DOHH2 (cell line): Measurements from ENCODE around the gene ST6GAL1.

Source experiments
- H3F3A ChIP-seq: fragments of 200-600 bp; sonication (generic), shearing (Covaris generic); 2 replicates; pipeline ENCODE4 v1.6.0; 2016; ENCODE audit warnings: antibody characterized with exemption, mild to moderate bottlenecking; ENCODE audit not compliant: control insufficient read depth, insufficient read depth
- H3K27ac ChIP-seq: fragments of 200-600 bp; sonication (generic); 2 replicates; pipeline ENCODE4 v1.5.1; 2014; ENCODE audit warnings: low read depth, mild to moderate bottlenecking, low read length, moderate library complexity
- H3K27me3 ChIP-seq: fragments of 200-600 bp; sonication (generic); 2 replicates; pipeline ENCODE4 v1.6.1; 2014; ENCODE audit warnings: mild to moderate bottlenecking, low read length, mixed read lengths; ENCODE audit not compliant: control insufficient read depth
- H3K36me3 ChIP-seq: fragments of 200-600 bp; sonication (generic); 2 replicates; pipeline ENCODE4 v1.6.1; 2014; ENCODE audit warnings: mild to moderate bottlenecking, low read length, moderate library complexity, mixed read lengths; ENCODE audit not compliant: control insufficient read depth
- H3K4me1 ChIP-seq: fragments of 200-600 bp; sonication (generic); 2 replicates; pipeline ENCODE4 v1.6.1; 2014; ENCODE audit warnings: mild to moderate bottlenecking, low read length, mixed read lengths; ENCODE audit not compliant: control insufficient read depth
- H3K4me2 ChIP-seq: fragments of 200-600 bp; sonication (generic); 2 replicates; pipeline ENCODE4 v1.6.0; 2014; ENCODE audit warnings: mild to moderate bottlenecking, low read length, moderate library complexity
- H3K4me3 ChIP-seq: fragments of 200-600 bp; sonication (generic); 2 replicates; pipeline ENCODE4 v1.5.1; 2014; ENCODE audit warnings: mild to moderate bottlenecking, low read length, mixed read lengths
- H3K79me2 ChIP-seq: fragments of 200-600 bp; sonication (generic); 2 replicates; pipeline ENCODE4 v1.6.1; 2014; ENCODE audit warnings: mild to moderate bottlenecking, low read length, mixed read lengths; ENCODE audit not compliant: control insufficient read depth
- H3K9me2 ChIP-seq: fragments of 200-600 bp; sonication (generic); replicated peaks from 2 replicates; pipeline ENCODE4 v1.6.1; 2014; ENCODE audit warnings: mild to moderate bottlenecking, low read length, mixed read lengths; ENCODE audit not compliant: control insufficient read depth
- H3K9me3 ChIP-seq: fragments of 200-600 bp; sonication (generic); 2 replicates; pipeline ENCODE4 v1.6.1; 2014; ENCODE audit warnings: antibody characterized with exemption, low read length, mixed read lengths; ENCODE audit not compliant: control insufficient read depth, insufficient read depth
- H4K20me1 ChIP-seq: fragments of 200-600 bp; sonication (generic); 2 replicates; pipeline ENCODE4 v1.6.0; 2014; ENCODE audit warnings: low read depth, mild to moderate bottlenecking, antibody characterized with exemption, low read length, moderate library complexity; ENCODE audit not compliant: control insufficient read depth, insufficient read depth
- CTCF ChIP-seq: fragments of 200-600 bp; sonication (generic); IDR thresholded peaks from one replicate; pipeline ENCODE4 v1.5.1; 2014; ENCODE audit warnings: antibody characterized with exemption, mild to moderate bottlenecking, low read depth, low read length; ENCODE audit not compliant: poor library complexity, severe bottlenecking
- EZH2phosphoT487 ChIP-seq: fragments of 200-600 bp; sonication (generic); IDR thresholded peaks from 2 replicates; pipeline ENCODE4 v1.6.1; 2017; ENCODE audit warnings: borderline replicate concordance, mild to moderate bottlenecking, antibody characterized with exemption, low read length, moderate library complexity, mixed read lengths

The ST6GAL1 gene

GRCh38 chr3:186962445-186962844 lies 32.1 kb downstream of the ST6GAL1 start:
- peaks cover 62% of the 10 kb centered on the region for H3K36me3 ChIP-seq
- H4K20me1 ChIP-seq: no peaks in the 10 kb centered on the region
- TF ChIP-seq EZH2phosphoT487 (no peak), CTCF (no peak)
- peaks cover 57% of the 10 kb centered on the region for H3K79me2 ChIP-seq
- H3K27me3 ChIP-seq: no peaks in the 10 kb centered on the region
- H3F3A ChIP-seq: peaks cover 8% of the 10 kb centered on the region
- H3K9me2 ChIP-seq: no peaks in the 10 kb centered on the region
- H3K27ac ChIP-seq: no peak overlapping the region
- H3K4me3 ChIP-seq: no peak overlapping the region
- no peaks in the 10 kb centered on the region for H3K9me3 ChIP-seq
- H3K4me1 ChIP-seq: peaks cover 77% of the 10 kb centered on the region
- no peak overlapping the region for H3K4me2 ChIP-seq

GRCh38 chr3:186963636-186964035 lies 33.3 kb downstream of the ST6GAL1 start:
- peaks cover 5% of the 10 kb centered on the region for H3F3A ChIP-seq
- H3K4me3 ChIP-seq: no peak overlapping the region
- H3K9me2 ChIP-seq: no peaks in the 10 kb centered on the region
- no peak for TF ChIP-seq CTCF
- no peak for TF ChIP-seq EZH2phosphoT487
- H3K36me3 ChIP-seq: peaks cover 70% of the 10 kb centered on the region
- H3K27me3 ChIP-seq: no peaks in the 10 kb centered on the region
- H3K4me2 ChIP-seq: no peak overlapping the region
- H4K20me1 ChIP-seq: no peaks in the 10 kb centered on the region
- no peaks in the 10 kb centered on the region for H3K9me3 ChIP-seq
- H3K4me1 ChIP-seq: peaks cover 72% of the 10 kb centered on the region
- H3K79me2 ChIP-seq: peaks cover 51% of the 10 kb centered on the region
- H3K27ac ChIP-seq: no peak overlapping the region

GRCh38 chr3:186964071-186964470 lies 33.7 kb downstream of the ST6GAL1 start:
- H3F3A ChIP-seq: peaks cover 5% of the 10 kb centered on the region
- no peak overlapping the region for H3K4me3 ChIP-seq
- H3K36me3 ChIP-seq: peaks cover 71% of the 10 kb centered on the region
- no peak overlapping the region for H3K4me2 ChIP-seq
- no peaks in the 10 kb centered on the region for H3K9me2 ChIP-seq
- no peaks in the 10 kb centered on the region for H3K27me3 ChIP-seq
- no peak for TF ChIP-seq CTCF
- TF ChIP-seq EZH2phosphoT487: no peak
- H3K9me3 ChIP-seq: no peaks in the 10 kb centered on the region
- peaks cover 49% of the 10 kb centered on the region for H3K79me2 ChIP-seq
- H3K27ac ChIP-seq: no peak overlapping the region
- H4K20me1 ChIP-seq: no peaks in the 10 kb centered on the region
- peaks cover 70% of the 10 kb centered on the region for H3K4me1 ChIP-seq
